ENCODE results near the gene CPNE6. TPM values are rescaled to one million over a fixed set of nuclear protein-coding genes. Genes with fewer than 3 reads are reported as not detected.

Gene CPNE6
- total and polyA plus RNA-seq, 2 of the 13 experiments (the other 11 are each of a cell fraction or from before 2014, with no cell fraction given) = not detected

GRCh38 chr14:24126939-24127338 lies 55.6 kb downstream of the CPNE6 start:
- no peak overlapping the region for H3K4me3 ChIP-seq (replicated peaks in 1 of 3; ENCODE audit: insufficient read depth in 1 of 3, low read depth in 2 of 3, low read length in 3 of 3)
- CTCF ChIA-PET (ENCODE audit: low intra/inter-chr PET ratio, low total read pairs) = no interaction called here
- H3K4me2 ChIP-seq (ENCODE audit: low read depth, low read length) = no peak overlapping the region
- H3K36me3 ChIP-seq (replicated peaks in 1 of 2; ENCODE audit: control insufficient read depth in 1 of 2, insufficient read depth in 2 of 2, low read length in 2 of 2) = peaks cover 19 to 21% of the 10 kb centered on the region in 2 experiments
- intact Hi-C loops (cut with micrococcal nuclease; ENCODE audit: unreplicated experiment) (no loop called here), in situ Hi-C loops (cut with HindIII; ENCODE audit: extremely low pct_ligation_motif_present, low pct_unique_long_range_greater_than_20kb) (loop anchor here (25.0 kb wide), 1 partner anchor 815 kb away; the partner anchor contains the start of genes BCL2L2, PABPN1 and PPP1R3E)
- no peak overlapping the region for H3K9ac ChIP-seq (ENCODE audit: insufficient read depth, low read depth, low read length)
- no peak for TF ChIP-seq NRL (CRISPR knock-in tag; IDR thresholded peaks at IDR 0.05; ENCODE audit: borderline replicate concordance)
- TF ChIP-seq ZMYM4 (CRISPR knock-in tag; IDR thresholded peaks at IDR 0.05) = no peak
- no peak for TF ChIP-seq ZNF430 (CRISPR knock-in tag; IDR thresholded peaks at IDR 0.05)
- TF ChIP-seq ZNF724P (CRISPR knock-in tag; IDR thresholded peaks at IDR 0.05; ENCODE audit: borderline replicate concordance) = no peak
- TF ChIP-seq HMG20A (CRISPR knock-in tag; IDR thresholded peaks at IDR 0.05; ENCODE audit: borderline replicate concordance) = no peak
- TF ChIP-seq DPF2 (CRISPR knock-in tag; IDR thresholded peaks at IDR 0.05; ENCODE audit: borderline replicate concordance, low read depth) = no peak
- no peak for TF ChIP-seq HINFP (CRISPR knock-in tag; IDR thresholded peaks at IDR 0.05; ENCODE audit: low read depth)
- TF ChIP-seq ZNF709 (CRISPR knock-in tag; IDR thresholded peaks at IDR 0.05) = no peak
- TF ChIP-seq MTF2 (CRISPR knock-in tag; IDR thresholded peaks at IDR 0.05; ENCODE audit: borderline replicate concordance) = no peak
- no peak for TF ChIP-seq ZFP62 (CRISPR knock-in tag; IDR thresholded peaks at IDR 0.05)
- TF ChIP-seq KMT2B (CRISPR knock-in tag; IDR thresholded peaks at IDR 0.05) = no peak
- no peak for TF ChIP-seq ZBTB20 (CRISPR knock-in tag; IDR thresholded peaks at IDR 0.05; ENCODE audit: borderline replicate concordance, low read depth)
- no peak for TF ChIP-seq NKX3-1 (CRISPR knock-in tag; IDR thresholded peaks at IDR 0.05)
- TF ChIP-seq CSRNP1 (CRISPR knock-in tag; IDR thresholded peaks at IDR 0.05) = no peak
- TF ChIP-seq KDM5A (IDR thresholded peaks at IDR 0.05; ENCODE audit: borderline replicate concordance, low read length) = no peak
- no peak for TF ChIP-seq MAX (IDR thresholded peaks at IDR 0.05)
- no peak for TF ChIP-seq CBX1 (IDR thresholded peaks at IDR 0.05; ENCODE audit: low read depth)
- TF ChIP-seq ZNF777 (CRISPR knock-in tag; IDR thresholded peaks at IDR 0.05) = no peak
- ATAC-seq (no peak), FAIRE-seq (no peak), DNase-seq (ENCODE audit: low spot score) (no peak)
- peaks cover 31% of the 10 kb centered on the region for H3K4me1 ChIP-seq (ENCODE audit: insufficient read depth, low read length)
- POLR2A ChIA-PET = interaction anchor here (1.9 to 22.7 kb wide), 6 partner anchors 6 to 69 kb away, joined by 5 to 977 read pairs (median 26); partner anchors contain the start of genes DCAF11, EMC9, FITM1 and IRF9
- H3K27ac ChIP-seq (ENCODE audit: extremely low read length, insufficient read depth, low read length) = no peak overlapping the region
- H4K20me1 ChIP-seq (ENCODE audit: insufficient read depth, low read length) = no peaks in the 10 kb centered on the region
- H3K79me2 ChIP-seq (ENCODE audit: insufficient read depth, low read length) = no peaks in the 10 kb centered on the region
- BruUV-seq (replicated peaks) = no TSS peak
- H3K9me3 ChIP-seq (ENCODE audit: low read length) = no peaks in the 10 kb centered on the region
- no peaks in the 10 kb centered on the region for H3K27me3 ChIP-seq (ENCODE audit: control insufficient read depth in 1 of 2, insufficient read depth in 2 of 2, low read length in 2 of 2)
- no peak overlapping the region for H2AFZ ChIP-seq (ENCODE audit: low read length)

Measured in HepG2 (cell line).